Measurements from ENCODE around the gene TGFBI.

GRCh38 chr5:136101884-136102283 is 73.1 kb downstream of the TGFBI start:
- TF ChIP-seq GATA3 (IDR thresholded peaks at IDR 0.05; ENCODE audit: low read depth, low read length) (no peak), GATA2 (IDR thresholded peaks at IDR 0.05; ENCODE audit: low read depth, low read length) (no peak)

Data from SH-SY5Y (cell line).